Measurements from ENCODE around the gene BRAT1.

Gene BRAT1

GRCh38 chr7:2559283-2559950 lies 4.1 kb upstream of the BRAT1 start:
- H3K4me3 ChIP-seq (replicated peaks; ENCODE audit: low read depth, low read length): peak overlapping the region; percentile 79
- no peak for DNase-seq (ENCODE audit: low read depth)
- TF ChIP-seq CTCF (IDR thresholded peaks at IDR 0.05; ENCODE audit: low read length, missing control alignments): no peak

- H3K4me3 ChIP-seq (replicated peaks; ENCODE audit: low read depth, low read length): peak within 1 kb of the TSS; percentile 79
- DNase-seq (ENCODE audit: low read depth): peak; percentile 92
- TF ChIP-seq CTCF (IDR thresholded peaks at IDR 0.05; ENCODE audit: low read length, missing control alignments): no peak
Measured at GRCh38 chr7:2558629-2559282, 3.4 kb upstream of the BRAT1 start, which contains the start of gene IQCE. Gene IQCE (plus strand): TSS chr7:2558979. CDS start chr7:2559182, 203 bp downstream.

GRCh38 chr7:2554661-2555111 lies 638 bp downstream of the BRAT1 start:
- peak overlapping the region; percentile 76 for H3K4me3 ChIP-seq (replicated peaks; ENCODE audit: low read depth, low read length)
- no peak for TF ChIP-seq CTCF (IDR thresholded peaks at IDR 0.05; ENCODE audit: low read length, missing control alignments)
- DNase-seq (ENCODE audit: low read depth): no peak

- no peak for TF ChIP-seq CTCF (IDR thresholded peaks at IDR 0.05; ENCODE audit: low read length, missing control alignments)
- peak overlapping the region; percentile 76 for H3K4me3 ChIP-seq (replicated peaks; ENCODE audit: low read depth, low read length)
- no peak for DNase-seq (ENCODE audit: low read depth)
Measured at GRCh38 chr7:2553831-2554581, 1.3 kb downstream of the BRAT1 start.

GRCh38 chr7:2553108-2553507 lies 2.2 kb downstream of the BRAT1 start:
- TF ChIP-seq CTCF (IDR thresholded peaks at IDR 0.05; ENCODE audit: low read length, missing control alignments): no peak
- H3K4me3 ChIP-seq (replicated peaks; ENCODE audit: low read depth, low read length): no peak overlapping the region
- no peak for DNase-seq (ENCODE audit: low read depth)

GRCh38 chr7:2551418-2551817 lies 3.9 kb downstream of the BRAT1 start:
- H3K4me3 ChIP-seq (replicated peaks; ENCODE audit: low read depth, low read length): no peak overlapping the region
- TF ChIP-seq CTCF (IDR thresholded peaks at IDR 0.05; ENCODE audit: low read length, missing control alignments): no peak
- no peak for DNase-seq (ENCODE audit: low read depth)
